Activated CD8-positive, alpha-beta T cell treated with anti-CD3 and anti-CD28 coated beads for 36 hours (primary cell): ENCODE data around the gene CEP170. TPM values are rescaled to one million over a fixed set of nuclear protein-coding genes. Genes with fewer than 3 reads are reported as not detected.
"Not testable (repeated sequence)": the region's sequence is repeated elsewhere in the genome, so short reads cannot be mapped to it uniquely, and the experiment has no call there.

Experiments
- ATAC-seq: fragments of 200-7000 bp; cut with Tn5 transposase; one replicate; pipeline ENCODE4 v1.10.0; 2021; ENCODE audit warnings: mild to moderate bottlenecking, moderate library complexity
- CTCF ChIA-PET: fragments of 350-600 bp; sonication (Branson Sonifier 250); formaldehyde crosslinking; loops from one replicate; lab custom pipeline; 2021; ENCODE audit warnings: antibody characterized with exemption; lab: Charles Lee
- POLR2A ChIA-PET: fragments of 350-600 bp; sonication (Branson Sonifier 250); formaldehyde crosslinking; loops from one replicate; lab custom pipeline; 2021; ENCODE audit warnings: antibody characterized with exemption; lab: Charles Lee
- DNase-seq: peaks from one replicate; pipeline ENCODE4 v3.0.0-alpha.2; 2020
- H3K27ac Mint-ChIP-seq: one replicate; pipeline ENCODE4 v1.8.0; 2021; ENCODE audit warnings: mild to moderate bottlenecking, mixed read lengths
- H3K27me3 Mint-ChIP-seq: one replicate; pipeline ENCODE4 v1.8.0; 2021; ENCODE audit warnings: mixed read lengths
- H3K36me3 Mint-ChIP-seq: one replicate; pipeline ENCODE4 v1.8.0; 2021; ENCODE audit warnings: low read depth, mixed read lengths
- H3K4me1 Mint-ChIP-seq: one replicate; pipeline ENCODE4 v1.8.0; 2021; ENCODE audit warnings: low read depth, mixed read lengths
- H3K4me3 Mint-ChIP-seq: one replicate; pipeline ENCODE4 v1.8.0; 2021; ENCODE audit warnings: mild to moderate bottlenecking, moderate library complexity, mixed read lengths
- H3K9me3 Mint-ChIP-seq: one replicate; pipeline ENCODE4 v1.8.0; 2021; ENCODE audit warnings: mixed read lengths
- intact Hi-C: fragments of 100-400 bp; cut with micrococcal nuclease; formaldehyde crosslinking; loops from one replicate; pipeline ENCODE4 v1.10.0; 2022
- total RNA-seq, 2 experiments: library from RNA; stranded (reverse); gene quantifications; one replicate each; pipeline ENCODE4 v1.2.3, GENCODE V29; 2021
- TF ChIP-seq, protein P1 (sequence below): fragments of 200-600 bp; IDR thresholded peaks from one replicate; pipeline ENCODE4 v1.8.0; 2022; ENCODE audit warnings: antibody characterized with exemption, mild to moderate bottlenecking

CEP170 gene
- total RNA-seq, 2 experiments from 2014 or later: 37.5 to 45.7 TPM

DNA sequence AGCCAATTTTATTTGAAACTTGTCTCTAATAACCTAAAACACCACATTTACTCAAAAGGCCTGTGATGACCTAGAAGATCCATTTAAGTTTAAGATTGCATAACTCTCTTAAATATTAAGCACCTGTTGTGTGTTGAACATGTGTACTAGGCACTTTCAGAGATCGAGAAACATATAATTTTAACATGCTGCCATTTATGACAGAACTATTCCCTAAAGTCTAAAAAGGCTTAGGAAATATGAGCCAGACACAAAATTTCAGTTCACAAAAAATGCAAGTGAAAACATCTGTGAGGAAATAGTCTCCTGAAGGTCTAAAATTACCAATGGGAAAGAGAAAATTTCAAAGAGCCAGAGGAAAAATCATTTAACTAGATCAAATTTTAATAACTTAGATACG lies 37.7 kb downstream of the CEP170 start:
- POLR2A ChIA-PET: interaction anchor here (1.1 kb wide), 1 partner anchor 38 kb away, joined by 3 read pairs; the partner anchor contains the start of gene CEP170
- intact Hi-C loops: no loop called here
- ATAC-seq: no peak

DNA sequence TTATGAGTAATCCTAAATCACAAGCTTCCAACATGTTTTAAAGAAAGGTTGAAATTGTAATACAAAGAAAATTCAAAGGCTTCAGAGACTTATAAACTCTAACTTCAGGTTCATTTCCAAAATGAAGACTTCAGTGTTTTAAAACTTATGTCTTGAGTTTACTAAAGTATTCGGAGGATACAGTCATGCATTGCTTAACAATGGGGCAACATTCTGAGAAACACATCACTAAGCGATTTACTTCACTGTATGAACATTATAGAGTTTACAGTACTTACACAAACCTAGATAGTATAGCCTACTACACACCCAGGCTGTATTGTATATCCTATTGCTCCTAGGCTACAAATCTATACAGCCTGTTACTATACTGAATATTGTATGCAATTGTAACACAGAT lies 38.3 kb downstream of the CEP170 start:
- CTCF ChIA-PET: no interaction called here
- Mint-ChIP-seq H3K27ac (no peak overlapping the region), H3K4me1 (no peaks in the 10 kb centered on the region), H3K4me3 (no peak overlapping the region), H3K36me3 (peaks cover 41% of the 10 kb centered on the region), H3K27me3 (no peaks in the 10 kb centered on the region), H3K9me3 (no peaks in the 10 kb centered on the region)
- intact Hi-C loops: no loop called here
- ATAC-seq: no peak
- no peak for DNase-seq
- TF ChIP-seq, protein P1, sequence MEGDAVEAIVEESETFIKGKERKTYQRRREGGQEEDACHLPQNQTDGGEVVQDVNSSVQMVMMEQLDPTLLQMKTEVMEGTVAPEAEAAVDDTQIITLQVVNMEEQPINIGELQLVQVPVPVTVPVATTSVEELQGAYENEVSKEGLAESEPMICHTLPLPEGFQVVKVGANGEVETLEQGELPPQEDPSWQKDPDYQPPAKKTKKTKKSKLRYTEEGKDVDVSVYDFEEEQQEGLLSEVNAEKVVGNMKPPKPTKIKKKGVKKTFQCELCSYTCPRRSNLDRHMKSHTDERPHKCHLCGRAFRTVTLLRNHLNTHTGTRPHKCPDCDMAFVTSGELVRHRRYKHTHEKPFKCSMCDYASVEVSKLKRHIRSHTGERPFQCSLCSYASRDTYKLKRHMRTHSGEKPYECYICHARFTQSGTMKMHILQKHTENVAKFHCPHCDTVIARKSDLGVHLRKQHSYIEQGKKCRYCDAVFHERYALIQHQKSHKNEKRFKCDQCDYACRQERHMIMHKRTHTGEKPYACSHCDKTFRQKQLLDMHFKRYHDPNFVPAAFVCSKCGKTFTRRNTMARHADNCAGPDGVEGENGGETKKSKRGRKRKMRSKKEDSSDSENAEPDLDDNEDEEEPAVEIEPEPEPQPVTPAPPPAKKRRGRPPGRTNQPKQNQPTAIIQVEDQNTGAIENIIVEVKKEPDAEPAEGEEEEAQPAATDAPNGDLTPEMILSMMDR: no peak
- POLR2A ChIA-PET: interaction anchor here (1.1 kb wide), 1 partner anchor 38 kb away, joined by 3 read pairs; the partner anchor contains the start of gene CEP170

More for the DNA sequence above, 37.7 kb downstream of the CEP170 start:
- Mint-ChIP-seq H3K27me3 (no peaks in the 10 kb centered on the region), H3K4me3 (no peak overlapping the region), H3K9me3 (no peaks in the 10 kb centered on the region), H3K36me3 (peaks cover 43% of the 10 kb centered on the region), H3K27ac (no peak overlapping the region), H3K4me1 (no peaks in the 10 kb centered on the region)
- TF ChIP-seq, protein P1: no peak
- CTCF ChIA-PET: no interaction called here
- no peak for DNase-seq

DNA sequence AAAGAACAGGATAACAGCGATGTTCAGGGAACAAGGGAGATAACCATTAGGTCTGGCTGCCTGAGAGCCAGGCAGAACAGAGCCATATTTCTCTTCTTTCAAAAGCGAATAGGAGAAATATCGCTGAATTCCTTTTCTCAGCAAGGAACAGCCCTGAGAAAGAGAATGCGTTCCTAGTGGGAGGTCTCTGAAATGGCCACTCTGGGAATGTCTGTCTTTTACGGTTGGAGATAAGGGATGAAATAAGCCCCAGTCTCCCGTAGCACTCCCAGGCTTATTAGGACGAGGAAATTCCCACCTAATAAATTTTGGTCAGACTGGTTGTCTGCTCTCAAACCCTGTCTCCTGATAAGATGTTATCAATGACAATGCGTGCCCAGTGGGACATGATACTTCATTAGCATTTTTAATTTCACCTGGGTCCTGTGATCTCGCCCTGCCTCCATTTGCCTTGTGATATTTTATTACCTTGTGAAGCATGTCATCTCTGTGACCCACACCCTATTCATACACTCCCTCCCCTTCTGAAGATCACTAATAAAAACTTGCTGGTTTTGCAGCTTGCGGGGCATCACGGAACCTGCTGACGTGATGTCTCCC lies 39.7 kb downstream of the CEP170 start:
- ATAC-seq, H3K27me3 Mint-ChIP-seq, DNase-seq, intact Hi-C loops, H3K27ac Mint-ChIP-seq, H3K4me1 Mint-ChIP-seq, CTCF ChIA-PET, H3K4me3 Mint-ChIP-seq, H3K9me3 Mint-ChIP-seq: not testable (repeated sequence)
- POLR2A ChIA-PET: interaction anchor here (0.6 kb wide), 1 partner anchor 13 kb away, joined by 3 read pairs; no protein-coding TSS in a partner anchor
- H3K36me3 Mint-ChIP-seq: peaks cover 29% of the 10 kb centered on the region

DNA sequence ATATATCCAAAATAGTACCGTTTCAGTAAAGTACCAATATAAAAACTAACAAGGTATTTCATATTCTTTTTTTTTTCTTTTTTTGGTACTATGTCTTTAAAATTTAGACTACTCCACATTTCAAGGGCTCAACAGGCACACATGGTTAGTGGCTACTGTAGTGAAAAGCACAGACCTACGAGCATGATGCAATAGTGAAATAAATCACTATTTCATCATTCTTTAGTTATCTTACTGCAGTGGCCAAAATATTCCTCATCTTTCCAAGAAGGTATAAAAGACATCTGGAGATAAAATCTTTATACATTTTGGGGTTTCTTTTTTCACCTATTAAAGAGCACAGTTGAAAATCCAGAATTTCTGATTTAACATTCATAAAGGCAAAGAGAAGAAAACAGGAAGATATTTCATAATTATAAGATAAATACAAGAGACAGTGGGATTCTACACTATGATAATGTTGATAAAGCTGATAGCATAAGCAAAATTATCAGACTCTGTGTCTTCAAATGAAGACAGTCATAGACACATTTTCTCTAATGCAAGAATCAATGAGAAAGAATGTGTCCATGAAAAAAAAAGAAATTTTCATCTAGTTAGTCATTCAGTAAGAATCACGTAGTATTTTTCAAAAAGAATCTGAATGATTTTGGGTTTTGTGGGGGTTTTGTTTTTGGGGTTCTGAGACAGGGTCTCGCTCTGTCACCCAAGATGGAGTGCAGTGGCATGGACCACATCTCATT lies 41.9 kb downstream of the CEP170 start:
- no peak overlapping the region for H3K4me3 Mint-ChIP-seq
- DNase-seq (no peak), ATAC-seq (no peak)
- peaks cover 18% of the 10 kb centered on the region for H3K36me3 Mint-ChIP-seq
- H3K4me1 Mint-ChIP-seq: no peaks in the 10 kb centered on the region
- no peaks in the 10 kb centered on the region for H3K27me3 Mint-ChIP-seq
- intact Hi-C loops: no loop called here
- TF ChIP-seq, protein P1: no peak
- CTCF ChIA-PET: no interaction called here
- no peaks in the 10 kb centered on the region for H3K9me3 Mint-ChIP-seq
- H3K27ac Mint-ChIP-seq: peak overlapping the region; percentile 43
- POLR2A ChIA-PET: no interaction called here

DNA sequence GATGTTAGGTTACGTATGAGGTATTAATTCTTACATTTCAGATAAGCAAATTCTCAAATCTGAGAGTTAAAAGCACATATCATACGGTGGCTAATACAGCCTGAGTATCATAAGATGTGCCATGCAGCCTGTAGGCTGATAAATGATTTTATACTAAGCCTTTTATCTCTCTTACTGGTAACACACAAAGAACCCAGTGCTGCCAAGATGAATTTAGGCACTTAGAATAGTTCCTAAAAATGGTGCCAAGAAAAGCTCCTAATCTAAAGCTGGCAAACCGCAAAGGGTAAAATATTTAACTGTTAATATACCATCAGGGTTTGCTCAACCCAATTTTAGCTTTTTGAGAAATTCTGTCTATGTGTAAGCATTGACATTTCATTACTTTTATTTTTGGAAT lies 43.1 kb downstream of the CEP170 start:
- DNase-seq, H3K27ac Mint-ChIP-seq, H3K9me3 Mint-ChIP-seq, POLR2A ChIA-PET, intact Hi-C loops, CTCF ChIA-PET, H3K27me3 Mint-ChIP-seq, H3K4me1 Mint-ChIP-seq, ATAC-seq, H3K4me3 Mint-ChIP-seq: not testable (repeated sequence)
- peaks cover 16% of the 10 kb centered on the region for H3K36me3 Mint-ChIP-seq

DNA sequence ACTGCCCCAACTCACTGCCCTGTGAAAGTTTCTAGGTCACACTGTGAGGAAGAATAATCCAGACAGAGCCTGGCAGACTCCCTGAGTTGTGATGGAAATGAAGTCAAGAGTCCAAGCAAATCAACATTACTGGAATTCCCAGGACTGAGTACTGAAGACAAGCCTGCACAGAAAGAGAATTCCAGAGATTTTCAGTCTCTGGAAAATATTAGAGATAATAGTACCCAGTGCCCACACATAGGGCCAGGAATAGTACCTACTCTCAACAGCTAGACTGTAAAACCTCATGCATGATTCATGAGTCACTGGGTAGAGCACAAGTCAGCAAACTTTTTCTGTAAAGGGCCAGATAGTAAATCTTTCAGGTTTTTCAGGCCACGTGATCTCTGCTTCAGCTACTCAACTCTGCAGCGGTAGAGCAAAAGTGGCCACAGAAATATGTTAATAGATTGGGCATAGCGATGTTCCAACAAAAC lies 50.0 kb downstream of the CEP170 start:
- intact Hi-C loops, POLR2A ChIA-PET, CTCF ChIA-PET, H3K4me1 Mint-ChIP-seq, H3K27ac Mint-ChIP-seq, DNase-seq, H3K4me3 Mint-ChIP-seq, H3K9me3 Mint-ChIP-seq, H3K27me3 Mint-ChIP-seq, ATAC-seq: not testable (repeated sequence)
- peaks cover 13% of the 10 kb centered on the region for H3K36me3 Mint-ChIP-seq

DNA sequence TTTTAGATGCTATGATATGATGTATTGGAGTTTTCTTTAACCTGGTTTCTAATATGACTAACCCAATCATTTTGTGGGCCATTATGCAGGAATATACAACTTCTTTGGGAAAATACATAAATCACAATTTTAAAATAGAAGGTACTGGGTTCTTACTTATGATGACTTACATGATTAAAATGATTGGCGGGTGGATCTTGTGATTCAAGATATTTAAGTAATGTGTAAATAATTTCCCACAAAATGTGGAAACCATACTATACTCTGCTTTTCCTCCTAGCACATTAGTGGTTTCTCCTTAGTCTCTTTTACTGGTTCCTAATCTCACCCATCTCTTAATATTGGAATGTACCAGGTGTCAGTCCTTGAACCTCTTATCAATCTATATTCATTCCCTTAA lies 50.7 kb downstream of the CEP170 start:
- H3K4me3 Mint-ChIP-seq, H3K27me3 Mint-ChIP-seq, POLR2A ChIA-PET, H3K9me3 Mint-ChIP-seq, intact Hi-C loops, ATAC-seq, DNase-seq, H3K4me1 Mint-ChIP-seq, H3K27ac Mint-ChIP-seq, CTCF ChIA-PET: not testable (repeated sequence)
- peaks cover 13% of the 10 kb centered on the region for H3K36me3 Mint-ChIP-seq

DNA sequence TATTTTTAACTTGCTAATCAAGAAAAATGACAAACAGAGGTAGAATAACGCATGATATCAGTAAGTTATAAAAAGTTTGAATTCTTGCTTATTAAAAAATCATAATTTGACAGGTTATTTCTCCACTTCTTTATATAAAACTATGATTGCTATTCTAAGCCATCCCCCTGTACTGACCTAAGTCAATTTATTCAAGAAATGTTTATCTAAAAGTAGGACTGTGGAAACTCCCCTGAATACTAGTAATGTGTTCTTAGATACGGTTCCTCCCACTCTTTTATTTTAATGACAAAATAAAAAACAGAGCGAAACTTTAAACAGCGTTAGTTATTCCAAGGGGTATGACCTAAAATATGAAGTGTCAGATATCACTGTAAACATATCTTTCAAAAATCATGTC lies 51.9 kb downstream of the CEP170 start:
- POLR2A ChIA-PET, ATAC-seq, DNase-seq, H3K4me3 Mint-ChIP-seq, intact Hi-C loops, H3K4me1 Mint-ChIP-seq, H3K27me3 Mint-ChIP-seq, H3K9me3 Mint-ChIP-seq, H3K27ac Mint-ChIP-seq, CTCF ChIA-PET: not testable (repeated sequence)
- peaks cover 14% of the 10 kb centered on the region for H3K36me3 Mint-ChIP-seq

DNA sequence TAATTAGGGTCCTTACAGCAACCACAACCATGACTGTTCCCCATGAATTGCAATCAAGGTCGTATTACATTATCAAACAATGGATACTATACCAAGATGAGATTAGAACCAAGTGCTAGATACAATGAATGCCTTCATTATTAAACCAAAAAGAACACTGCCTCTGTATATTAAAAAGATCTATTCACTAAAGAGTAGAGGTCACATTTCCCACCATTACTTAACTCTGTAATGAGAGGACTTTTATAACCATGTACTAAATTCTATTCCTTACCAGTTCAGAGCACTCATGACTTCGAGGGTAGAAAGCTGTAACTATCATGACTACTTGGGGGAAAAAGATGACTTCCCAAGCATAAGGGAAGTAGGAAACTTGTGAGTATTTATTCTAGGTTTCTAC lies 53.8 kb downstream of the CEP170 start:
- H3K9me3 Mint-ChIP-seq, intact Hi-C loops, H3K4me1 Mint-ChIP-seq, H3K27ac Mint-ChIP-seq, CTCF ChIA-PET, DNase-seq, ATAC-seq, POLR2A ChIA-PET, H3K36me3 Mint-ChIP-seq, H3K4me3 Mint-ChIP-seq, H3K27me3 Mint-ChIP-seq: not testable (repeated sequence)
